COR-L47 (cell line): ENCODE data around the gene MNT.

Source experiments
- DNase-seq: peaks from one replicate; lab custom pipeline; 2025; lab: John Stamatoyannopoulos, UW

Gene MNT

GRCh38 chr17:2416010-2416734 lies 15.3 kb upstream of the MNT start:
- DNase-seq = peak; percentile 42

GRCh38 chr17:2415081-2415480 lies 14.2 kb upstream of the MNT start:
- no peak for DNase-seq

GRCh38 chr17:2414446-2415064 lies 13.7 kb upstream of the MNT start:
- no peak for DNase-seq

GRCh38 chr17:2412561-2413021 lies 11.7 kb upstream of the MNT start:
- no peak for DNase-seq

- no peak for DNase-seq
These were observed 10.1 kb upstream of the MNT start for GRCh38 chr17:2410951-2411350.

GRCh38 chr17:2406903-2407790 lies 6.3 kb upstream of the MNT start:
- DNase-seq = no peak

- no peak for DNase-seq
These were observed 5.5 kb upstream of the MNT start for GRCh38 chr17:2406271-2406902.

- no peak for DNase-seq
These were observed 4.5 kb upstream of the MNT start for GRCh38 chr17:2405247-2405926.

- DNase-seq = no peak
These were observed 2.2 kb upstream of the MNT start for GRCh38 chr17:2403044-2403443.

GRCh38 chr17:2402544-2402943 lies 1.7 kb upstream of the MNT start:
- no peak for DNase-seq

GRCh38 chr17:2401426-2402221 lies 764 bp upstream of the MNT start:
- DNase-seq = peak; percentile 94

- no peak for DNase-seq
These were observed 390 bp downstream of the MNT start for GRCh38 chr17:2400474-2400866.

GRCh38 chr17:2399572-2400473 lies 1.0 kb downstream of the MNT start:
- peak; percentile 80 for DNase-seq

- DNase-seq = peak; percentile 43
These were observed 1.9 kb downstream of the MNT start for GRCh38 chr17:2398655-2399571.

GRCh38 chr17:2398182-2398581 lies 2.7 kb downstream of the MNT start:
- DNase-seq = no peak

GRCh38 chr17:2397247-2398171 lies 3.4 kb downstream of the MNT start:
- DNase-seq = no peak

GRCh38 chr17:2396568-2397246 lies 4.2 kb downstream of the MNT start:
- no peak for DNase-seq
